Hematopoietic multipotent progenitor cell treated with erythropoietin and hydrocortisone succinate and interleukin-3 and kit ligand, for 17 days (in vitro differentiated cells): ENCODE measurements around the gene GCFC2.

ENCODE experiments used
- DNase-seq: peaks from one replicate; pipeline ENCODE4 v3.0.0-alpha.2; 2015; ENCODE audit warnings: low spot score

Gene GCFC2

DNA sequence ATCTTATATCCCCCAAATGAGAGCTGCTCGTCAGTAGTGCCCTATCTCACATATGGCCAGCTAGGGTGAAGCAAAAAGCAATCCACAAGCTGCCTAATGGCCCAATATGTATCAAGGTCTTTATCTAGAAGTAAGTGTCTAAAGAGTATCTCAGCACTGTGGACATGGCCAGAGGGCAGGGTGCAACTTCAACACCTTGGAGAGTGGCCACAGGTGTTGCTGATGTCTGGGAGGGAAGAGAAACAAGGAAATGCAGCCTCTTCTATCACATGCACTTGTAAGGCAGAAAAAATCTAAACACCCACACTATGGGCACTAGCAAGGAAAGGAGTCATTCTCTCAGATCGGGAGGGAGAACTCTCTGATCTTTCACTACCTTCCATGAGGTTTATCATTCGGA lies 87.8 kb downstream of the GCFC2 start:
- DNase-seq, result no peak

DNA sequence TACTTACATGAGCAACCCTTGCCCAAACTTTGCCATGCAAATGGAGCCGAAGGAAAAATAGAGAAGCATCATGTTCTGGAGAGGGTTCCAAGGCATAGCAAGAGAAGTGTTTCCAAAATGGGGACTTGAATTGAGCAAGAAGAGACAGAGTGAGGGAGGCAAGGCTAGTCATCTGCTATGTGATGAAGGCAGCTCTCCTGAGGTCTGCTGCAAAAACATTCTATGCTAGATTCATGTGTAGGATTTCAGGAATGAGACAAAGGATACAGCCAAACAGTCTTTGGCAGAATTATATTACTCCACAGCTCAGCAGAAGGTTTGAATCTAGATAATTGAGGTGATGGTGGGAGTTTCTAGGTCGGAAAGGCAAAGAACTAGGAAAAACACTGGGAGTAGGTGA lies 88.2 kb downstream of the GCFC2 start:
- DNase-seq, result no peak

GRCh38 chr2:75621228-75621627 lies 89.5 kb downstream of the GCFC2 start:
- no peak for DNase-seq

DNA sequence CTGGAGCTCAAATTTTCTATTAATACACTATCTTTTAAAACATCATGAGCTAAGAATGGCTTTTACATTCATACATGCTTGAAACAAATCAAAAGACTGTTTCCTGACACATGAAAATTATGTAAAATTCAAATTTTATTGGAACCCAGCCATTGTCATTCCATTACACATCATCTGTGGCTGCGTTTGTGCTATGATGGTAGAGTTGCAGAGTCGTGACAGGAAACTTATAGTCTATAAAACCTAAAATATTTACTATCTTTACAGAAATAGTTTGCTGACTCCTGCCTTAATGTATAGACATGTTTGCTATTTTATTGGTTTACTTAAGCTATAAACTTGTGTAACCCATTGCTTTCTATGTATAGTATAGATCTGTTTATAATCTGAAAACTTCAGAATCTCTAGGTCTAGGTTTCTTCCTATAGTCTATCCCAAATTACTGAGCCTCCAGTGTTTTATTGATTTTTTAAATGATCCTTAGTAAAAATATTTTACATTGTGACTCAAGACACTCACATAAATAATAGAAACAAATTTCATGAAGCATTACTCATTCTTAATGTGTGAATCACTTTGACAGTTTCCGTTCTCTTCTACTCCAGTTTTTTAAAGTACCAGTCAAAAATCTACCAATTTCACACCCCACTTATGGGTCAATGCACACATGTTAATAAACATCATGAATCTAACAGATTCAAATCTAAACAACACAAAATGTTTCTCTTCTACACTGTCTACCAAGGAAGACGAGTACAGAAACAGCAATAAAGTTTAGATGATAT lies 90.6 kb downstream of the GCFC2 start:
- DNase-seq, result no peak

DNA sequence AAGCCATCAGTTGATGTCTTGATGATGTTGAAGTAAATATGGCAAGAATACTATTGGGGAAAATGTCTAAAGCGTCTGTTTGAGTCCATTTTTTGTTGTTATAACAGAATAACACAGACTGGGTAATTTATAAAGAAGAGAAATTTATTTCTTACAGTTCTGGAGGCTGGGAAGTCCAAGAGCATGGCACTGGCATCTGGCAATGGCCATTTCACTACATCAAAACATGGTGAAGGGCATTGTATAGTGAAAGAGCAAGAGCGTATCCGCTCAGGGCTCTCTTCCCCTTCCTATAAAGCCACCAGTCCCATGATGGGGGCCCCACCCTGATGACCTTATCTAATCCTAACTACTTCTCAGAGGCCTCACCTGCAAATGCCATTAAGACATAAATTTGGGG lies 93.8 kb downstream of the GCFC2 start:
- DNase-seq, result no peak

- no peak for DNase-seq
Measured at GRCh38 chr2:75616406-75616805, 94.3 kb downstream of the GCFC2 start.

- no peak for DNase-seq
Measured at GRCh38 chr2:75614162-75614651, 96.5 kb downstream of the GCFC2 start.

GRCh38 chr2:75612862-75613243 lies 97.9 kb downstream of the GCFC2 start:
- DNase-seq, result no peak
